Measurements from ENCODE around the gene RALGPS1. TPM values are rescaled to one million over a fixed set of nuclear protein-coding genes. Genes with fewer than 3 reads are reported as not detected.

The RALGPS1 gene
- polyA plus RNA-seq, 2 donors = 3.8 to 6.4 TPM

GRCh38 chr9:127231666-127232065 is 317.1 kb downstream of the RALGPS1 start:
- WGBS, 2 donors = 91 to 95% methylated on average over 3 of the region's 3 CpGs
- H3K27me3 ChIP-seq (ENCODE audit: control insufficient read depth in 1 of 2, insufficient read depth in 2 of 2, low read length in 2 of 2) = no peaks in the 10 kb centered on the region
- H3K36me3 ChIP-seq (ENCODE audit: control insufficient read depth in 2 of 2, insufficient read depth in 2 of 2, low read length in 1 of 2) = no peaks in the 10 kb centered on the region
- H3K4me3 ChIP-seq (ENCODE audit: low read depth in 1 of 2, low read length in 2 of 2) = no peak overlapping the region
- no peaks in the 10 kb centered on the region for H3K9me3 ChIP-seq (ENCODE audit: control insufficient read depth in 2 of 2, insufficient read depth in 1 of 2, low read depth in 1 of 2, low read length in 1 of 2)
- H3K27ac ChIP-seq (ENCODE audit: low read depth in 2 of 2, low read length in 1 of 2) = no peak overlapping the region
- no peaks in the 10 kb centered on the region for H3K4me1 ChIP-seq (ENCODE audit: control insufficient read depth in 2 of 2, insufficient read depth in 2 of 2, low read length in 1 of 2)

- 87 to 89% methylated on average over 4 of the region's 4 CpGs for WGBS, 2 donors
- H3K27me3 ChIP-seq (ENCODE audit: control insufficient read depth in 1 of 2, insufficient read depth in 2 of 2, low read length in 2 of 2) = no peaks in the 10 kb centered on the region
- peaks cover 0 to 2% of the 10 kb centered on the region in 2 donors for H3K4me1 ChIP-seq (ENCODE audit: control insufficient read depth in 2 of 2, insufficient read depth in 2 of 2, low read length in 1 of 2)
- H3K27ac ChIP-seq (ENCODE audit: low read depth in 2 of 2, low read length in 1 of 2) = no peak overlapping the region
- no peak overlapping the region for H3K4me3 ChIP-seq (ENCODE audit: low read depth in 1 of 2, low read length in 2 of 2)
- H3K9me3 ChIP-seq (ENCODE audit: control insufficient read depth in 2 of 2, insufficient read depth in 1 of 2, low read depth in 1 of 2, low read length in 1 of 2) = no peaks in the 10 kb centered on the region
- H3K36me3 ChIP-seq (ENCODE audit: control insufficient read depth in 2 of 2, insufficient read depth in 2 of 2, low read length in 1 of 2) = no peaks in the 10 kb centered on the region
Measured at GRCh38 chr9:127232833-127233549, 318.4 kb downstream of the RALGPS1 start.

GRCh38 chr9:127233550-127233949 is 319.0 kb downstream of the RALGPS1 start:
- WGBS, 2 donors = 47 to 49% methylated on average over 4 of the region's 4 CpGs
- H3K4me3 ChIP-seq (ENCODE audit: low read depth in 1 of 2, low read length in 2 of 2) = no peak overlapping the region
- H3K27ac ChIP-seq (ENCODE audit: low read depth in 2 of 2, low read length in 1 of 2) = no peak overlapping the region

GRCh38 chr9:127233989-127234388 is 319.4 kb downstream of the RALGPS1 start:
- H3K36me3 ChIP-seq (ENCODE audit: control insufficient read depth in 2 of 2, insufficient read depth in 2 of 2, low read length in 1 of 2) = no peaks in the 10 kb centered on the region
- no peaks in the 10 kb centered on the region for H3K27me3 ChIP-seq (ENCODE audit: control insufficient read depth in 1 of 2, insufficient read depth in 2 of 2, low read length in 2 of 2)
- H3K4me1 ChIP-seq (ENCODE audit: control insufficient read depth in 2 of 2, insufficient read depth in 2 of 2, low read length in 1 of 2) = peaks cover 0 to 2% of the 10 kb centered on the region in 2 donors
- H3K9me3 ChIP-seq (ENCODE audit: control insufficient read depth in 2 of 2, insufficient read depth in 1 of 2, low read depth in 1 of 2, low read length in 1 of 2) = no peaks in the 10 kb centered on the region
- no peak overlapping the region for H3K4me3 ChIP-seq (ENCODE audit: low read depth in 1 of 2, low read length in 2 of 2)
- H3K27ac ChIP-seq (ENCODE audit: low read depth in 2 of 2, low read length in 1 of 2) = no peak overlapping the region
- WGBS, 2 donors = 70 to 73% methylated on average over 1 of the region's 1 CpG

More at GRCh38 chr9:127233550-127233949, 319.0 kb downstream of the RALGPS1 start:
- no peaks in the 10 kb centered on the region for H3K36me3 ChIP-seq (ENCODE audit: control insufficient read depth in 2 of 2, insufficient read depth in 2 of 2, low read length in 1 of 2)
- no peaks in the 10 kb centered on the region for H3K27me3 ChIP-seq (ENCODE audit: control insufficient read depth in 1 of 2, insufficient read depth in 2 of 2, low read length in 2 of 2)
- H3K4me1 ChIP-seq (ENCODE audit: control insufficient read depth in 2 of 2, insufficient read depth in 2 of 2, low read length in 1 of 2) = peaks cover 0 to 2% of the 10 kb centered on the region in 2 donors
- H3K9me3 ChIP-seq (ENCODE audit: control insufficient read depth in 2 of 2, insufficient read depth in 1 of 2, low read depth in 1 of 2, low read length in 1 of 2) = no peaks in the 10 kb centered on the region

GRCh38 chr9:127237801-127238200 is 323.2 kb downstream of the RALGPS1 start:
- peaks cover 0 to 2% of the 10 kb centered on the region in 2 donors for H3K4me1 ChIP-seq (ENCODE audit: control insufficient read depth in 2 of 2, insufficient read depth in 2 of 2, low read length in 1 of 2)
- H3K4me3 ChIP-seq (ENCODE audit: low read depth in 1 of 2, low read length in 2 of 2) = no peak overlapping the region
- no peaks in the 10 kb centered on the region for H3K36me3 ChIP-seq (ENCODE audit: control insufficient read depth in 2 of 2, insufficient read depth in 2 of 2, low read length in 1 of 2)
- H3K9me3 ChIP-seq (ENCODE audit: control insufficient read depth in 2 of 2, insufficient read depth in 1 of 2, low read depth in 1 of 2, low read length in 1 of 2) = no peaks in the 10 kb centered on the region
- no peaks in the 10 kb centered on the region for H3K27me3 ChIP-seq (ENCODE audit: control insufficient read depth in 1 of 2, insufficient read depth in 2 of 2, low read length in 2 of 2)
- peak overlapping the region; percentile 3 to 42 for H3K27ac ChIP-seq (ENCODE audit: low read depth in 2 of 2, low read length in 1 of 2)
- 73 to 79% methylated on average over 4 of the region's 4 CpGs for WGBS, 2 donors

GRCh38 chr9:127241354-127241753 is 326.8 kb downstream of the RALGPS1 start:
- 81 to 94% methylated on average over 2 of the region's 2 CpGs for WGBS, 2 donors

GRCh38 chr9:127244609-127245601 is 330.3 kb downstream of the RALGPS1 start:
- Histone ChIP-seq H3K36me3 (ENCODE audit: control insufficient read depth in 2 of 2, insufficient read depth in 2 of 2, low read length in 1 of 2) (no peaks in the 10 kb centered on the region), H3K27ac (ENCODE audit: low read depth in 2 of 2, low read length in 1 of 2) (peak overlapping the region in 1 of 2 donors; percentile 78), H3K9me3 (ENCODE audit: control insufficient read depth in 2 of 2, insufficient read depth in 1 of 2, low read depth in 1 of 2, low read length in 1 of 2) (no peaks in the 10 kb centered on the region), H3K4me1 (ENCODE audit: control insufficient read depth in 2 of 2, insufficient read depth in 2 of 2, low read length in 1 of 2) (no peaks in the 10 kb centered on the region), H3K4me3 (ENCODE audit: low read depth in 1 of 2, low read length in 2 of 2) (peak overlapping the region; percentile 56 to 76), H3K27me3 (ENCODE audit: control insufficient read depth in 1 of 2, insufficient read depth in 2 of 2, low read length in 2 of 2) (no peaks in the 10 kb centered on the region)
- WGBS, 2 donors = 6 to 7% methylated on average over 51 to 53 of the region's 53 CpGs

More at GRCh38 chr9:127241354-127241753, 326.8 kb downstream of the RALGPS1 start:
- Histone ChIP-seq H3K36me3 (ENCODE audit: control insufficient read depth in 2 of 2, insufficient read depth in 2 of 2, low read length in 1 of 2) (no peaks in the 10 kb centered on the region), H3K27me3 (ENCODE audit: control insufficient read depth in 1 of 2, insufficient read depth in 2 of 2, low read length in 2 of 2) (no peaks in the 10 kb centered on the region), H3K9me3 (ENCODE audit: control insufficient read depth in 2 of 2, insufficient read depth in 1 of 2, low read depth in 1 of 2, low read length in 1 of 2) (no peaks in the 10 kb centered on the region), H3K4me1 (ENCODE audit: control insufficient read depth in 2 of 2, insufficient read depth in 2 of 2, low read length in 1 of 2) (peaks cover 0 to 2% of the 10 kb centered on the region in 2 donors), H3K4me3 (ENCODE audit: low read depth in 1 of 2, low read length in 2 of 2) (no peak overlapping the region), H3K27ac (ENCODE audit: low read depth in 2 of 2, low read length in 1 of 2) (no peak overlapping the region)

- H3K27me3 ChIP-seq (ENCODE audit: control insufficient read depth in 1 of 2, insufficient read depth in 2 of 2, low read length in 2 of 2) = no peaks in the 10 kb centered on the region
- 67 to 83% methylated on average over 8 of the region's 8 CpGs for WGBS, 2 donors
- no peaks in the 10 kb centered on the region for H3K4me1 ChIP-seq (ENCODE audit: control insufficient read depth in 2 of 2, insufficient read depth in 2 of 2, low read length in 1 of 2)
- H3K27ac ChIP-seq (ENCODE audit: low read depth in 2 of 2, low read length in 1 of 2) = no peak overlapping the region
- H3K36me3 ChIP-seq (ENCODE audit: control insufficient read depth in 2 of 2, insufficient read depth in 2 of 2, low read length in 1 of 2) = no peaks in the 10 kb centered on the region
- peak overlapping the region; percentile 56 to 76 for H3K4me3 ChIP-seq (ENCODE audit: low read depth in 1 of 2, low read length in 2 of 2)
- H3K9me3 ChIP-seq (ENCODE audit: control insufficient read depth in 2 of 2, insufficient read depth in 1 of 2, low read depth in 1 of 2, low read length in 1 of 2) = no peaks in the 10 kb centered on the region
Measured at GRCh38 chr9:127245637-127246164, 331.1 kb downstream of the RALGPS1 start.

GRCh38 chr9:127248241-127248640 is 333.7 kb downstream of the RALGPS1 start:
- 79 to 82% methylated on average over 3 of the region's 3 CpGs for WGBS, 2 donors
- no peaks in the 10 kb centered on the region for H3K36me3 ChIP-seq (ENCODE audit: control insufficient read depth in 2 of 2, insufficient read depth in 2 of 2, low read length in 1 of 2)
- H3K27ac ChIP-seq (ENCODE audit: low read depth in 2 of 2, low read length in 1 of 2) = no peak overlapping the region
- no peaks in the 10 kb centered on the region for H3K9me3 ChIP-seq (ENCODE audit: control insufficient read depth in 2 of 2, insufficient read depth in 1 of 2, low read depth in 1 of 2, low read length in 1 of 2)
- no peaks in the 10 kb centered on the region for H3K4me1 ChIP-seq (ENCODE audit: control insufficient read depth in 2 of 2, insufficient read depth in 2 of 2, low read length in 1 of 2)
- H3K4me3 ChIP-seq (ENCODE audit: low read depth in 1 of 2, low read length in 2 of 2) = no peak overlapping the region
- H3K27me3 ChIP-seq (ENCODE audit: control insufficient read depth in 1 of 2, insufficient read depth in 2 of 2, low read length in 2 of 2) = no peaks in the 10 kb centered on the region
